GM13977 (cell line): ENCODE results near the gene OSCP1.

Experiments used
- DNase-seq: peaks from one replicate; pipeline ENCODE4 v3.0.0; 2012; ENCODE audit warnings: low spot score
- CTCF ChIP-seq: IDR thresholded peaks from 2 replicates; pipeline ENCODE4 v1.5.1; 2012; ENCODE audit warnings: mild to moderate bottlenecking, control low read depth; ENCODE audit not compliant: insufficient read depth; ENCODE audit errors: extremely low read depth, missing control alignments
- in situ Hi-C: fragments of 300-500 bp; cut with MboI; formaldehyde crosslinking; loops from one replicate; pipeline ENCODE4 v1.12.0; 2022; ENCODE audit warnings: low sequenced_read_pairs, low pct_unique_long_range_greater_than_20kb, mixed read lengths, inconsistent platforms; ENCODE audit not compliant: unreplicated experiment

OSCP1 gene

GRCh38 chr1:36486439-36487335, 36.4 kb upstream of the OSCP1 start:
- no peak for TF ChIP-seq CTCF
- in situ Hi-C loops, result no loop called here
- no peak for DNase-seq

DNA sequence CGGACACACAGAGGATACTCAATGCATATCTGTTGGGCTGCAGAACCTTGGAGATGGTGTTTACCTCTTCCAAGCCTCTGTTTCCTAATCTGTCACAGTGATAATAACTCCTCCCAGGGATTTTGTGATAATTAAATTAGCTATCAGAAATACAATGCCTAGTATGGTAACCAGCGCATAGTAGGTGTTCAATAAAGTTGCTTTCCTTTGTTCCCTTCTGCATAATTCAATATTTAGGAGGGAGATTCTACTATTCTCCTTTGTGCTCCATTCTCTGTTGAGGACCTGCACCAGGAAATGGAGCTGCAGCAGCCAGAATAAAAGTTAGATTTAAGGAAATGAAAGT, 35.8 kb upstream of the OSCP1 start:
- in situ Hi-C loops, result no loop called here
- DNase-seq, result no peak

DNA sequence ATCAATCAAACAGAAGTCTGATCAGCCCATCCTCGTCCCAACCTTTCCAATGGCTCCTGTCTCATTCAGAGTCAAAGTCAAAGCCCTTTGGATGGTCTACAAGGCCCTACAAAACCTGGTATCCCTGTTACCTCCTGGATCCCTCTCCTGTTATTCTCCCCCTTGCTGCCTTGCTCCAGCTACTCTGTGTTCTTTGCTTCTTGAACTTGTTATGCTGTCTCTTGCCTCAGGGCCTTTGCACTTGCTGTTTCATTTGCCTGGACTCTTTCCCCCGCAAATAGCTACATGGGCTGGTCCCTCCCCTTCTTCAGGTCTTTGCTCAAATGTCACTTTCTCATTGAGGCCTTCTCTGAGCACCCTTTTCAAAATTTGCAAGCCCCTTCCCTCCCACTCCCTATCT, 33.8 kb upstream of the OSCP1 start:
- DNase-seq, result no peak
- in situ Hi-C loops, result no loop called here
- TF ChIP-seq CTCF, result no peak

More for the DNA sequence above, 35.8 kb upstream of the OSCP1 start:
- TF ChIP-seq CTCF, result no peak

DNA sequence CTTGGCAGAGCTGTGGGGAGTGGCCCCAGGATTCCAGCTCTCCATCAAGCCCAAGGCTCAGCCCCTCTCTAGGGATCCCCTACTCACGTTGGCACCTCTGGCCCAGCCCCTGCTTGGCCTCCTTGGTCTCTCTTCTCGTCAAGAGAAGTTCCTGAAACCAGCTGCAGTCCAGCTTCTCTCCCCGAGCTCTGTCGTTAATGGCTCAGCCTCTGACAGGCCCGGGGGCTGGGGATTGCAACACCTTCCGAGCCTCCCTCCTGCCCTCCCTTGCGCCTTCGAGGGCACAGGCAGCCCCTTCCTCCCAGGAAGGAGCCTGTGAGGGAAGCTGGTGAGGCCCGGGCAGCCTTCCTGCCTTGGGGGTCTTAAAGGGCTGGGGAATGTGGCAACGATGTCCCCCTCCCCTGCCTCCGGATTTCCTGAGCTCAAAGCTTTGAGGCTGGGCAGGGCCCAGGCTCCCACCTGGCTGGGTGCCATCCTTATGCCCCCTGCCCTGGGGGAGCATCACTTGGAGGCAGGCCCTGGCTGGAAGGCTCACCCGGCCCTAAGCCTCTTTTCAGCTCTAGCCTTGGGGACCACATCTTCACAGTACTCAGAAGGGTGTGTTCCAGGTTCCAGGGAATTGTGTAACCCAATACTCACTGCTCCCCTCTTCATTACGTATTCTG, 32.6 kb upstream of the OSCP1 start, which contains the start of gene CSF3R:
CSF3R (minus strand) TSS at position 190 of the 665 bp plus-strand sequence. CDS start 3,417 bp downstream, outside the sequence.
- no peak for TF ChIP-seq CTCF
- in situ Hi-C loops, result no loop called here

DNA sequence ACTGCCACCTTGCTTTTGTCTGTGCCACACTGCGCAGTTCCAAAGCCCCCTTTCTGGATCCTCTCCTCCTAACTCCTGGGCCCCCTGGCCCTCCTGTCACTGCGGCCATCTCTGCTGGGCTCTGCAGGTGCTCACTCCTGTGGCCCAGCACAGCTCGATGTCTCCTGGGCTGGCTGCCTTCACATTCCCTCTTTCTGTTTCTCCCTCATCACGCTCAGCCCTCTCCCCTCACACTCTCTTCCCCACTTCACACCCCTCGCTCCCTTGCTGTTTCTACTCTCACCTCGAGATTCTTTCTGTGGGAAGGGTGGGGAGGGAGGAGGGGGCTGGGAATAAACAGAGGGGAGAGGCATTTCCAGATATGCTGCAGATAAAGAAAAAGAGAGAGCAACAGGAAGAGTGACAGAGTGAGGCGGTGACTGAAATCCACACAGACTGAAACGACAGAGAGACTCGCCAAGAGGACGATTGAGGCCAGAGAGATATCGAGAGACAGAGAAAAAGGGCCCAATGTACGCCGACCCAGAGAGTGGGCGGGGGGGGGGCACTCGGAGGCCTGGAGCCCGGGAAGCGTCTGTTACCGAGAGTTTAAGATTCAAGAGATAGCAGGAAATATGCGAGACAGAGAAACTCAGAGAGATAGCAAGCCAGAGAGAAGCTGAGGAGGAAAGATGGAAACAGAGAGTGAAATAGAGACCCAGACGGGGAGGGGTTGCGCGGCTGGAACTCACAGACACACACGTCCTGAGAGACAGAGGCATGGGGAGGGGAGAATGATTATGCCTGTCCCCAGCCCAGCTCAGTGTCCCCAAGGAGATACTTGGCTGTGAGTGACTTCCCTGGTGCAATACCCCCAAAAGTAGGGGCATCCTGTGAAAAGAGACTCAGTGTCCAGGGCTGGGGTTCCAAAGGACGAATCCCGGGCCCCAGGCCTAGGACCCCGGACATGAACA, 31.8 kb upstream of the OSCP1 start:
- no peak for TF ChIP-seq CTCF
- in situ Hi-C loops, result no loop called here
- DNase-seq, result no peak

More for the DNA sequence above, 32.6 kb upstream of the OSCP1 start, which contains the start of gene CSF3R:
- DNase-seq, result no peak

GRCh38 chr1:36481091-36481490, 30.8 kb upstream of the OSCP1 start:
- in situ Hi-C loops, result no loop called here
- no peak for TF ChIP-seq CTCF
- DNase-seq, result no peak
